ENCODE measurements around the gene TTYH3. TPM values are rescaled to one million over a fixed set of nuclear protein-coding genes. Genes with fewer than 3 reads are reported as not detected.

The TTYH3 gene
- total and polyA plus RNA-seq, 2 of the 13 experiments (the other 11 are each of a cell fraction or from before 2014, with no cell fraction given): 26.3 to 50.0 TPM

GRCh38 chr7:2629746-2630681 is 1.8 kb upstream of the TTYH3 start (continued):
- TF ChIP-seq PAXIP1 (CRISPR knock-in tag; conservative IDR thresholded peaks at IDR 0.05) (peak; percentile 79), KDM6A (CRISPR knock-in tag; IDR thresholded peaks at IDR 0.05; ENCODE audit: low read depth) (no peak), TFAP4 (IDR thresholded peaks at IDR 0.05; ENCODE audit: borderline replicate concordance, low read depth) (peak; percentile 55; the same call in 1 of the 2 replicates), YEATS2 (CRISPR knock-in tag; IDR thresholded peaks at IDR 0.05; ENCODE audit: borderline replicate concordance) (peak; percentile 27; the same call in 1 of the 2 replicates), DMTF1 (CRISPR knock-in tag; IDR thresholded peaks at IDR 0.05) (no peak), ZNF790 (CRISPR knock-in tag; IDR thresholded peaks at IDR 0.05; ENCODE audit: borderline replicate concordance) (0 out of 2 replicates have a peak, but pooled peaks have one; percentile 40), BCL6 (CRISPR knock-in tag; IDR thresholded peaks at IDR 0.05) (peak; percentile 10; the same call in 1 of the 2 replicates), CREBL2 (CRISPR knock-in tag; IDR thresholded peaks at IDR 0.05; ENCODE audit: borderline replicate concordance) (no peak), TCF7 (IDR thresholded peaks at IDR 0.05; ENCODE audit: low read depth) (no peak), NFIC (IDR thresholded peaks at IDR 0.05; ENCODE audit: low read length) (no peak), ZFP37 (CRISPR knock-in tag; IDR thresholded peaks at IDR 0.05; ENCODE audit: borderline replicate concordance) (no peak), ZNF678 (CRISPR knock-in tag; IDR thresholded peaks at IDR 0.05) (no peak), RELA (CRISPR knock-in tag; IDR thresholded peaks at IDR 0.05) (no peak), KDM5B (CRISPR knock-in tag; IDR thresholded peaks at IDR 0.05; ENCODE audit: borderline replicate concordance) (0 out of 2 replicates have a peak, but pooled peaks have one; percentile 55), STAT6 (CRISPR knock-in tag; IDR thresholded peaks at IDR 0.05; ENCODE audit: borderline replicate concordance) (no peak), ZNF513 (CRISPR knock-in tag; conservative IDR thresholded peaks at IDR 0.05) (no peak)

Data from HepG2 (cell line).